CD14-positive monocyte (primary cell): ENCODE results near the gene TOR1AIP1. TPM values are rescaled to one million over a fixed set of nuclear protein-coding genes. Genes with fewer than 3 reads are reported as not detected.

ENCODE experiments used
- DNase-seq, 3 donors: peaks; one replicate each; pipeline ENCODE4 v3.0.0-alpha.2; 2011 to 2022
- H2AFZ ChIP-seq: 2 replicates; pipeline ENCODE4 v1.6.0; 2012; ENCODE audit warnings: mild to moderate bottlenecking, low read depth, low read length, inconsistent platforms; ENCODE audit not compliant: insufficient read depth, poor library complexity, severe bottlenecking
- H3K27ac ChIP-seq, 2 donors: 1 replicate in 1 of 2; 2 replicates in 1 of 2; pipeline ENCODE4 v1.5.1; 2012 to 2013; ENCODE audit warnings: low read length in 2 of 2, control low read depth in 1 of 2, inconsistent platforms in 1 of 2, low read depth in 1 of 2, mild to moderate bottlenecking in 1 of 2
- H3K27me3 ChIP-seq, 2 donors: one replicate each; pipeline versions ENCODE4 v1.6.0 to v1.6.1; 2011 to 2013; ENCODE audit warnings: low read length in 2 of 2; ENCODE audit not compliant: control insufficient read depth in 2 of 2, insufficient read depth in 2 of 2
- H3K36me3 ChIP-seq, 2 donors: replicated peaks in 1 of 2; 1 replicate in 1 of 2; 2 replicates in 1 of 2; pipeline versions ENCODE4 v1.5.1 to v1.6.1; 2012 to 2013; ENCODE audit warnings: low read length in 2 of 2, control low read depth in 1 of 2, inconsistent platforms in 1 of 2, mild to moderate bottlenecking in 1 of 2; ENCODE audit not compliant: insufficient read depth in 2 of 2, control insufficient read depth in 1 of 2
- H3K4me1 ChIP-seq, 2 donors: 1 replicate in 1 of 2; 2 replicates in 1 of 2; pipeline versions ENCODE4 v1.5.1 to v1.6.1; 2012 to 2013; ENCODE audit warnings: low read length in 2 of 2, control low read depth in 1 of 2, inconsistent platforms in 1 of 2, mild to moderate bottlenecking in 1 of 2, moderate library complexity in 1 of 2; ENCODE audit not compliant: insufficient read depth in 2 of 2, control insufficient read depth in 1 of 2
- H3K4me2 ChIP-seq: replicated peaks from 2 replicates; pipeline ENCODE3; 2012; ENCODE audit warnings: low read length, moderate library complexity, mild to moderate bottlenecking; ENCODE audit not compliant: poor library complexity, severe bottlenecking; ENCODE audit errors: extremely low read depth
- H3K4me3 ChIP-seq, 3 experiments: fragments of 200-600 bp in 1 of 3; sonication (generic) in 1 of 3; replicated peaks in 1 of 3; 1 replicate in 2 of 3; 2 replicates in 1 of 3; pipeline ENCODE4 v1.5.1; 2011 to 2013; ENCODE audit warnings: low read length in 3 of 3, mild to moderate bottlenecking in 3 of 3, control low read depth in 2 of 3, low read depth in 2 of 3, inconsistent platforms in 1 of 3, moderate library complexity in 1 of 3
- H3K79me2 ChIP-seq: 2 replicates; pipeline ENCODE4 v1.6.0; 2012; ENCODE audit warnings: mild to moderate bottlenecking, control low read depth, inconsistent platforms, low read length, moderate library complexity; ENCODE audit not compliant: insufficient read depth
- H3K9ac ChIP-seq: 2 replicates; pipeline ENCODE4 v1.6.0; 2017; ENCODE audit warnings: low read length, mild to moderate bottlenecking; ENCODE audit not compliant: insufficient read depth, poor library complexity, severe bottlenecking
- H3K9me3 ChIP-seq, 2 donors: replicated peaks in 1 of 2; 1 replicate in 1 of 2; 2 replicates in 1 of 2; pipeline versions ENCODE4 v1.5.1 to v1.6.1; 2012 to 2013; ENCODE audit warnings: low read length in 2 of 2, control low read depth in 1 of 2; ENCODE audit not compliant: control insufficient read depth in 1 of 2, insufficient read depth in 1 of 2
- H4K20me1 ChIP-seq: 2 replicates; pipeline ENCODE4 v1.6.0; 2012; ENCODE audit warnings: mild to moderate bottlenecking, low read length, control low read depth, moderate library complexity; ENCODE audit not compliant: insufficient read depth
- H3K27ac Mint-ChIP-seq, 7 donors: one replicate each; pipeline ENCODE4 v1.8.0; 2020; ENCODE audit warnings: mild to moderate bottlenecking in 7 of 7, mixed read lengths in 7 of 7, moderate library complexity in 6 of 7, inconsistent platforms in 2 of 7
- H3K27me3 Mint-ChIP-seq, 3 donors: one replicate each; pipeline ENCODE4 v1.8.0; 2021 to 2022; ENCODE audit warnings: low read depth in 3 of 3, mild to moderate bottlenecking in 3 of 3, mixed read lengths in 3 of 3, moderate library complexity in 3 of 3, inconsistent platforms in 1 of 3
- H3K36me3 Mint-ChIP-seq, 2 donors: one replicate each; pipeline ENCODE4 v1.8.0; 2020; ENCODE audit warnings: mixed read lengths in 2 of 2, inconsistent platforms in 1 of 2, mild to moderate bottlenecking in 1 of 2
- H3K4me1 Mint-ChIP-seq: one replicate; pipeline ENCODE4 v1.8.0; 2020; ENCODE audit warnings: mild to moderate bottlenecking, mixed read lengths
- H3K4me3 Mint-ChIP-seq, 2 donors: one replicate each; pipeline ENCODE4 v1.8.0; 2020; ENCODE audit warnings: mild to moderate bottlenecking in 2 of 2, mixed read lengths in 2 of 2, moderate library complexity in 1 of 2
- H3K9me3 Mint-ChIP-seq, 7 donors: one replicate each; pipeline ENCODE4 v1.8.0; 2020 to 2022; ENCODE audit warnings: mixed read lengths in 7 of 7, mild to moderate bottlenecking in 6 of 7, moderate library complexity in 6 of 7, inconsistent platforms in 2 of 7
- WGBS: methylation state at CpG from one replicate; pipeline ENCODE4 v1.1.5; 2013; ENCODE audit warnings: missing lambda C conversion rate; ENCODE audit not compliant: insufficient coverage; 5-methylcytosine and 5-hydroxymethylcytosine counted together
- intact Hi-C, 2 donors: fragments of 100-400 bp; cut with micrococcal nuclease; formaldehyde crosslinking; loops; one replicate each; pipeline versions ENCODE4 v1.15.0 to v1.15.1; 2023
- polyA plus RNA-seq, 3 donors: library from polyadenylated mRNA; depleted of rRNA in 1 of 3; unstranded in 2 of 3; stranded (reverse) in 1 of 3; fragments of 300-500 nt in 2 of 3; fragments of >200 nt in 1 of 3; fragmentation: Illumina TruSeq in 2 of 3; gene quantifications; 1 replicate in 2 of 3; 2 replicates in 1 of 3; pipeline ENCODE4 v1.2.3, GENCODE V29; 2012 to 2021
- TF ChIP-seq, protein P1 (sequence below): fragments of 200-600 bp; IDR thresholded peaks from one replicate; pipeline ENCODE4 v1.8.0; 2022; ENCODE audit warnings: antibody characterized with exemption, mild to moderate bottlenecking

The TOR1AIP1 gene
- polyA plus RNA-seq, 3 donors, result 18.8 to 114 (median 77.5) TPM

DNA sequence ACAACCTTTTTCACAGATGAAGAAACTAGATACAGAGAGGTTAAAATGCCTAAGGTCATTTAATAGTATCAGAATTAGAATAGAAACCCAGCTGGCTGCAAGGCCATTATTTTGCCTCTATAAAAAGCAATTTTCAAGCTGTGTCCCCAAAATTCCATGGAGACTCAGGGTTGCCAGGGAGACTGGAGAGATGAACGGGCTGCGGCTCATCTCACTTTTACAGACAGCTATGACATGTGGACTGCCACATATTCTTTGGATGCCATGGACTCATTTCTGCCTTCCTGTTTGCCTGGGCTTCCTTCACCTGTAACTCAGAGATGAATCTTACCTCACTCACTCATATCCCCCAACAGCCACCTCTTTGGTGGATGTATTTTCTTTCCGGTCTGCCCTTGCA is 21.4 kb upstream of the TOR1AIP1 start:
- peak overlapping the region in 4 of 7 donors; percentile 14 to 87 (median 26) for H3K27ac Mint-ChIP-seq
- Histone ChIP-seq H3K79me2 (peaks cover 7% of the 10 kb centered on the region), H3K9ac (no peak overlapping the region), H3K4me2 (no peak overlapping the region), H3K36me3 (peaks cover 29 to 49% of the 10 kb centered on the region in 2 donors), H3K4me3 (no peak overlapping the region), H3K27me3 (no peaks in the 10 kb centered on the region), H3K27ac (no peak overlapping the region), H3K4me1 (peaks cover 12 to 20% of the 10 kb centered on the region in 2 donors), H2AFZ (no peak overlapping the region), H3K9me3 (no peaks in the 10 kb centered on the region), H4K20me1 (peaks cover 19% of the 10 kb centered on the region)
- H3K36me3 Mint-ChIP-seq, result peaks cover 44 to 59% of the 10 kb centered on the region in 2 donors
- peaks cover 18% of the 10 kb centered on the region for H3K4me1 Mint-ChIP-seq
- TF ChIP-seq, protein P1, sequence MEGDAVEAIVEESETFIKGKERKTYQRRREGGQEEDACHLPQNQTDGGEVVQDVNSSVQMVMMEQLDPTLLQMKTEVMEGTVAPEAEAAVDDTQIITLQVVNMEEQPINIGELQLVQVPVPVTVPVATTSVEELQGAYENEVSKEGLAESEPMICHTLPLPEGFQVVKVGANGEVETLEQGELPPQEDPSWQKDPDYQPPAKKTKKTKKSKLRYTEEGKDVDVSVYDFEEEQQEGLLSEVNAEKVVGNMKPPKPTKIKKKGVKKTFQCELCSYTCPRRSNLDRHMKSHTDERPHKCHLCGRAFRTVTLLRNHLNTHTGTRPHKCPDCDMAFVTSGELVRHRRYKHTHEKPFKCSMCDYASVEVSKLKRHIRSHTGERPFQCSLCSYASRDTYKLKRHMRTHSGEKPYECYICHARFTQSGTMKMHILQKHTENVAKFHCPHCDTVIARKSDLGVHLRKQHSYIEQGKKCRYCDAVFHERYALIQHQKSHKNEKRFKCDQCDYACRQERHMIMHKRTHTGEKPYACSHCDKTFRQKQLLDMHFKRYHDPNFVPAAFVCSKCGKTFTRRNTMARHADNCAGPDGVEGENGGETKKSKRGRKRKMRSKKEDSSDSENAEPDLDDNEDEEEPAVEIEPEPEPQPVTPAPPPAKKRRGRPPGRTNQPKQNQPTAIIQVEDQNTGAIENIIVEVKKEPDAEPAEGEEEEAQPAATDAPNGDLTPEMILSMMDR, result no peak
- no peaks in the 10 kb centered on the region for H3K9me3 Mint-ChIP-seq
- no peaks in the 10 kb centered on the region for H3K27me3 Mint-ChIP-seq
- H3K4me3 Mint-ChIP-seq, result no peak overlapping the region
- DNase-seq, result no peak
- intact Hi-C loops, result no loop called here
- WGBS, result 94% methylated on average over 2 of the region's 3 CpGs

DNA sequence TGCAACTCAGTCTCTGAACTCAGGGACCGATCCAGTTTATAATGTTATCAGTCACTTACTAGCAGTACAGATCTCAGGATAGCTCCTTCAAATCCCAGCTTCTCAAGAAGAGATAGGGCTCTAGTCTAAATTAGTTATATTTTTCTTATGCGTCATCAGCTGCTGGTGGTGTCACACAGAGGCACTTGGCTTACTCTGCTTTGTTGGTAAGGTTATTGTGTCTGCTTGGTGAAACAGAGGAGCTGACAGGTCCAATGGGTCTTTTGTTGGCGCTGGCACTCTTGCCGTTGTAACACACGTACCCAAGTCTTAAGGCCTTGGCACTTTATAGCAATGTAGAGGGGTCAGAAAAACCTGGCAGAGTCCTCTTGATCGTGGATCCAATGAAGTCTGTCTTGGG is 16.7 kb upstream of the TOR1AIP1 start:
- H3K9me3 ChIP-seq, result no peaks in the 10 kb centered on the region
- peaks cover 55 to 81% of the 10 kb centered on the region in 2 donors for H3K36me3 Mint-ChIP-seq
- peaks cover 4% of the 10 kb centered on the region for H3K4me1 Mint-ChIP-seq
- no peak overlapping the region for H3K4me3 Mint-ChIP-seq
- peaks cover 47% of the 10 kb centered on the region for H3K79me2 ChIP-seq
- H3K27ac ChIP-seq, result no peak overlapping the region
- no peaks in the 10 kb centered on the region for H3K27me3 ChIP-seq
- WGBS, result 100% methylated on average over 5 of the region's 6 CpGs
- H3K4me2 ChIP-seq, result no peak overlapping the region
- H3K36me3 ChIP-seq, result peaks cover 40 to 92% of the 10 kb centered on the region in 2 donors
- no peaks in the 10 kb centered on the region for H3K4me1 ChIP-seq
- TF ChIP-seq, protein P1, result no peak
- intact Hi-C loops, result no loop called here
- peaks cover 58% of the 10 kb centered on the region for H4K20me1 ChIP-seq
- no peak for DNase-seq
- H3K27ac Mint-ChIP-seq, result no peak overlapping the region
- no peak overlapping the region for H2AFZ ChIP-seq
- H3K4me3 ChIP-seq, result no peak overlapping the region
- H3K9ac ChIP-seq, result no peak overlapping the region
- H3K27me3 Mint-ChIP-seq, result peaks cover 0 to 3% (median 0%) of the 10 kb centered on the region in 3 donors
- H3K9me3 Mint-ChIP-seq, result no peaks in the 10 kb centered on the region
